GM18507 (cell line): ENCODE results near the gene SCAMP3.
"Not testable (repeated sequence)": the region's sequence is repeated elsewhere in the genome, so short reads cannot be mapped to it uniquely, and the experiment has no call there.

Experiments used
- DNase-seq: peaks from one replicate; pipeline ENCODE4 v3.0.0; 2011; ENCODE audit warnings: low read depth; ENCODE audit not compliant: insufficient read length; ENCODE audit errors: extremely low spot score
- FAIRE-seq: peaks from 2 replicates; lab custom pipeline; 2011; peaks lifted over from hg19 to GRCh38; lab: Jason Lieb, UNC

The SCAMP3 gene

DNA sequence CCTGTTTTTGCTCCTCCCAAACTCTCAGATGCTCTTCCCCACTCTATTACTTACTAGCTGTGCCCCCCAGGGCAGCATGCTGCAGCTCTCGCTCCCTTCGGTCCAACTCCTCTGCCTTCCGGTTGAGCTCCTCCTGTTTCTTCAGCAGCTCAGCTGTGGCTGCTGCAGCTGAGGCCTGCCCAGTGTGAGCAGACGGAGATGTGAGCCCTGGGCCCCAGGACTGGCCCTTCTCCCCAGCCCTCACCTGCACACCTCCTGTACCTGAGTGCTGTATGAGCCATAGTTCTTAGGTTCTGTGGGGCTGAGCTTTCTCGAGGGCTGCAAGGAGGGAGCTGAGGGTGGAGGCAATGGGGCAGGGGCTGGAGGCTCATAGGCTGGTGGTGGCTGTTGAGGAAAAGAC is 1.9 kb downstream of the SCAMP3 start:
- FAIRE-seq (no peak), DNase-seq (no peak)

DNA sequence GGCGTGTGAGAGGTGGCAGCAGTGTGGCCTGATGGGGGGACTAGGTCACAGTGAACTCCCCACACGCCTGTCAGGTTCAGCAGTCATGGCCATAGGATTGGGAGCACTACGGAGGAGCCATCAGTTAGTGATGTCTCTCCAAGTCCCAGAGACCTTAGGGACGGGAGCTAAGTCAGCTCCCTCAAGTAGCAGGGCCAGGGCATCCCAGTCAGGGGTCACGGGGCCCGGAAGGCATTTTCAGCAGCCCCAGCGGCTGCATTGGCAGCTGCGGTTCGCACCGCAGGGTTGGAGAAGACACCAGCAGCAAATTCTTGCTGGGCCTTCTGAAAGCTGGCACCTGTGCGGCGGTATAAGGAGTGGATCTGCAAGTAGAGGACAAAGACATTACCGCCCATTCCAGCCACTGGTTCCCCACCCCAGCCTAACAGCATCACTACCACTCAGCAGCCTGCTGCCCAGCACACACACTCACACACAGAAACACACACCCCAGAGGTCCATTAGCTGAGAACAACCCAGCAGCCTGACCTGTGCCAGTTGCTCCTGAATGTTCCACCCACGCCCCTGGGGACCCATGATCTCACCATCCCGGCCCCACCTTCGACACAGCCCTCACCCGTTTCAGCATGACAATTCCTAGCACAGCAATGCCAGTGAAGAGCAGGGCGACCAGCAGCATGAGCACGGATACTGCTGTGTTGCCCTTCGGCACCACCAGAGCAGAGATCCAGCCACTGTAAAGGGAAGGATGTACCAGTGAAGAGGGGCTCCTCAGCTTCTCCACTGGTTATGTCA is 5.9 kb downstream of the SCAMP3 start:
- DNase-seq, result no peak
- no peak for FAIRE-seq

DNA sequence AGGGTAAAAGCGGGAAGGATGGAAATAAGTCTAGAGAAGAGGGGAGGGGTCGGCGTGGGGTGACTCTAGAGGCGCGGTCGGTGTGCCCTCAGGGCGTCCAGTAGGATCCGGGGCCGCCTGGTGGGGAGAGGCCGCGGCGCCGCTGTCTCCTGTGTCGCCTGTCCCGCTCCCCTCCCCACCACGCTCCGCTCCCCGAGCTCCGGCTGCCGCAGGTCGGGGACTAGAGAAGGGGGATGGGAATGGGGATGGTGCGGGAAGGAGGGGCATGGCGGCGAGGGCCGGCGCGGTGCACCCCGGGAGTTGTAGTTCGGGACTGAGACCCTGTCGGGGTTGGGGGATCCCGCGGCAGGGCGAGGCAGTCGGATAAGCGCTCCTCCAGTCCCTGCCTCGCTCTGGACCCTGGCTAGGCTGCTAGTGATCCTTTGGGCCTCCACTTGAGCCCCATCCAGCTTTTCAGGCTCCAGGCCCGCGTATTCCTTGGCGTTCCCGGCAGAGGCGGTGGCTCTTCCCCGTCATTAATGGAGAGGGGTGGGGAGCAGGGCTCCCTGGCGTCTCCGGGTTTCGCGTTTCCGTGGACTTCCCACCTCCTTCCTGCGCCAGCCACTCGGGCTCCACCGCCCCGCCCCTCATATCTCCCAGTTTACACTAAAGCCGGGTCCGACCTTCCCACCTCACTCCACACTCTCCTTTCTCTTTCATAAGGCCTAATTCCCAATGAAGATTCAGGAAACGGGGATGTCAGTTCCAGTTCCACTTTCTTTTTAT is 6.7 kb downstream of the SCAMP3 start, which contains the start of gene ENTREP3:
Gene ENTREP3 (minus strand): TSS at position 241 of the 765 bp plus-strand sequence. CDS start 606 bp downstream, outside the sequence.
- DNase-seq (peak; percentile 82), FAIRE-seq (peak; percentile 93)

DNA sequence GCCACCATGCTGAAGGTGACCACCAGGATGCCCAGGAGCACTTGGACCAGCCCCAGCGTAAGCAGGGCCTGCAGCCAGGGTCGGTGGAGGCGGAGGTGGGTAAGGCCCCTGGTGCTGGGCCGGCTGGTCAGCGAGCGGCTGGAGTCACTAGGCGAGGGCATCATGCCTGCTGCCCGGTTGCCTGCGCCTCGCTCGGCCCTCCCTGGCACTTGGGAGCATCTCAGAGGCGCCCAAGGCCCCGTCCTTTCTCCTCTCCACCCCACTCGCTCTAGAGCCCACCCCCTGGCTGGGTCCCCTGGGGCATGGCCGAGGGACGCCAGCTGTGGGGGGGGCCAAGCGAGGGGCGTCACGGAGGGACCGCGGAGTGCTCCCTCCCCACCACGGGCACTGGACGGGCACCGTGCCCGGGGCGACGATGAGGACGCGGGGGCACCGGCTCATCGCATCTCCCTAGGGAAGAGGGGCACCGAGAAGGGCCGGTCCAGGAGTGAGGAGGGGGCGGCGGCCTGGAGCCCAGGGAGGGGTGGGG is 7.4 kb downstream of the SCAMP3 start:
- no peak for FAIRE-seq

DNA sequence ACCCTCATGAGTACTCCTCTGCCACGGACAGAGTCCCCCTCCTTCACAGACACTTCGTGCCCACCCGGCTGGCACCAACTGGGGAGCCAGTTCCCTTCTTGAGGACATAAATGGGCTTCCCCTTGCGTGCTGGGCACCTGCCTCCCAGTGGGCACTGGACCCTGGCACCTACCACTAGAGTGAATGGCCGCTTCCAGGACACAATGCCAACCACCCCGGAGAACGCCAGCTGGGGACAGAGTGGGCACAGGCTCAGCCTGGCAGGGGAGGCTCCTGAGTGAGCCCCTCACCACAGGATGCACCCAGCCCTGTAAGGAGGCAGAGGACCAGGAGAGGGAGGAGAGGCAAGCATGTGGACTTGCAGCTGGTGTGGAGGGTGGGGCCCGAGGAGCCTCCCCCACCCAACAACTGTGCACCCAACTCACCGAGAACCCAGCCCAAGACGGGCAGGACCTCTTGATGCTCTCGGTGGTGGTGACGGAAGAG is 7.9 kb downstream of the SCAMP3 start:
- DNase-seq, result no peak
- no peak for FAIRE-seq

More for the DNA sequence above, 7.4 kb downstream of the SCAMP3 start:
- no peak for DNase-seq

DNA sequence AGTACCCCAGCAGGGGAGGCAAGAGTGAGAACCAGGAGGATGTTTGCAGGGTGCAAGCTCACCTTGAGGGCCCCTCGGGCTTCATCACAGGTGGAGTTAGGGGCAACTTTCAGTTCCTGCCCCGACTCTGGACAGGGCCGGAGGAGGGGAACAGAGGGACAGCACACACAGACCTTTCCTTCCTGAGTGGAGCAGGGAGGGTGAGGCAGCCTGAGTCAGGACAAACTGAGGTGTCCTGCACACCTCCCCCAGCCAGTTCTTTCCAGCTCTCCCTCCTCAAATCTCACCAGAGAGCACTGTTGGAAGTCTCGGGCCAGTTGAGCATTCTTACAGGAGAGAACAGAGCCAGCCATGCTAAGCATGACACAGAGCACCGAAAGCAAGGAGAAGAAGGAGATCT is 8.4 kb downstream of the SCAMP3 start:
- no peak for DNase-seq

DNA sequence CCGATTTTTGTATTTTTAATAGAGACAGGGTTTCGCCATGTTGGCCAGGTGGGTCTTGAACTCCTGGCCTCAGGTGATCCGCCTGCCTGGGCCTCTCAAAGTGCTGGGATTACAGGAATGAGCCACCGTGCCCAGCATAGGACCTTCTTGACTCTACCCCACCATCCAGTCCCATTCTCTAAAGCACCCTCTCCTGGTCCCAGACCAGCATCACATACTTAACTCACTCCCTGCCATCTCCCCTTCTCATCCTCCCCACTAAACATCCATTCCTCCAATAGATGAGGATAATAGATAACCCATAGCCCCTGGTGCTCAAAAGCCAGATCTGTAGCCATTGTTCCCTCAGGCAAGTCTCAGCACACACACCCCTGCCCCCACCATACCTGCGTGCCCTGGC is 9.0 kb downstream of the SCAMP3 start:
- DNase-seq (no peak), FAIRE-seq (no peak)

More for the DNA sequence above, 8.4 kb downstream of the SCAMP3 start:
- no peak for FAIRE-seq

DNA sequence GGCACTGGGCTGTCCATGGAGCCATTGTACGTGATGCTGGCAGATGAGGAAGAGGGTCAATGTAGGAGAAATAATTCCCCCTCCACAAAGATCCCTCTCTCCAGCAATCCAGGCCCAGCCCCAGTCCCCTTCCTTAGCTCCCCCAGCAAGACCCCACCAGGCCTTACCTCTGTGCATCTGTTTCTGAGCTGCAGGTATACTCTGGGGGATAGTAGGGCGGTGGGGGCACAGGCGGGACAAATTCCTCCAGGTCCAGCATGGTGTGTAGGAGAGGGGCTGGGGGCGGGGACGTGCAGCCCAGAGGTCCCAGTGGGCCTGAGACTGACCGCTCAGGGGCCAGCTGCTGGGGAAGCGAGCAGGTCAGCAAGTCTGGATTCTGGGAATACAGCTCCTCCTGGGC is 10.6 kb downstream of the SCAMP3 start:
- DNase-seq (no peak), FAIRE-seq (no peak)

DNA sequence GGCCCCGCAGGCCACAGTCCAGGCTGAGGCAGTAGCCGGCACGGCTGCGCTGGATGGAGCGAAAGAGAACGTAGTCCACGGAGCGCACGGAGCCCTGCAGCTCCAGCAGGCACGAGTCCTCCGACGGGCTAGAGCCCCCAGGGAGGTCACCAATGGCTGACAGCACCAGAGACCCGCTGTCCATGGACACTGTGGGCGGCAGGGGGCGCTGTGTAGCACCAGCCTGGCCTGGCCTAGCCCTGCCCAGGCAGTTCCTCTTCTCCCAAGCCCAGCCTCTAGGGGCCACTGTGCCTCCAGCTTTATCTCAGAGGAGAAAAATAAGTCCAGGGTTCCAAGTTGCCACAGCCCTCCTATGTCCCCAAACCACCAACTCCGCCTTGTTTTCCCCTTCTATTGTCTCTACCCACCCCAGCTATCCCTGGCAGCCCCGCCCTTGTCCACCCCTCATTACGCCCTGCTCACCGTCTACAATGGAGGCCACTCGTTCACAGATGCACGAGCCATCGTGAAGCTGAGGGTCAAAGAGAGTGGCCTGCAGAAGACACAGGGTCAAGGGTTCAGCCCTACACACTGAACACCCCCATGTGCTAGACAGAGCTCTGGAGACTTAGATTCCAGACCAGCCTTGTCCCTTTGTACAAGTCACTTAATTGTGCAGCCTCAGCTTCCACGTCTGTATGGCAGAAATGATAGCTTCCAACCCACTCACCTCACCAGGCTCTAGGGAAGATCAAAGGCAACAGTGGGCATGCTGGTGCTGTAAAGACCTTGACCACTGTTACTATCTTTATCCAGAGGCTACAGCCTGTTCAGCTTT is 11.3 kb downstream of the SCAMP3 start:
- peak; percentile 91 for DNase-seq
- peak; percentile 86 for FAIRE-seq

DNA sequence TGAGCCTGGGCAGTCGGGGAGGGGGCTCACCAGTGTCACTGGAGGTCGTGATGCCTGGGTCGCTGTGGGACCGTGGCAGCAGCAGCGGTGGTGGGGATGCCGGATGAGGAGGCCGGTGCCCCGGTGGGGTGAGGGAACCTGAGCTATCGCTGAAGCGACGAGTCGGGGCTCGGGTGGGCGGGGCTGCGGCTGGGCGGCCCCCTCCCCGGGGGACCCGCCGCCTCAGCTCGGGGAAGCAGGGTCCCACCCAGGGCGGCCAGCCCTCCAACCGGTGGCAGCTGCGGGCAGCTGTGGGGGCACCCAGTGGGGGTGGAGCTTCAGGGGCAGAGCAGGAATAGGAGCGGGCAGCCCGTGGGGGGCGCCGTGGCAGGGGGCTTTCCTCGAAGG is 11.9 kb downstream of the SCAMP3 start:
- DNase-seq (no peak), FAIRE-seq (no peak)

DNA sequence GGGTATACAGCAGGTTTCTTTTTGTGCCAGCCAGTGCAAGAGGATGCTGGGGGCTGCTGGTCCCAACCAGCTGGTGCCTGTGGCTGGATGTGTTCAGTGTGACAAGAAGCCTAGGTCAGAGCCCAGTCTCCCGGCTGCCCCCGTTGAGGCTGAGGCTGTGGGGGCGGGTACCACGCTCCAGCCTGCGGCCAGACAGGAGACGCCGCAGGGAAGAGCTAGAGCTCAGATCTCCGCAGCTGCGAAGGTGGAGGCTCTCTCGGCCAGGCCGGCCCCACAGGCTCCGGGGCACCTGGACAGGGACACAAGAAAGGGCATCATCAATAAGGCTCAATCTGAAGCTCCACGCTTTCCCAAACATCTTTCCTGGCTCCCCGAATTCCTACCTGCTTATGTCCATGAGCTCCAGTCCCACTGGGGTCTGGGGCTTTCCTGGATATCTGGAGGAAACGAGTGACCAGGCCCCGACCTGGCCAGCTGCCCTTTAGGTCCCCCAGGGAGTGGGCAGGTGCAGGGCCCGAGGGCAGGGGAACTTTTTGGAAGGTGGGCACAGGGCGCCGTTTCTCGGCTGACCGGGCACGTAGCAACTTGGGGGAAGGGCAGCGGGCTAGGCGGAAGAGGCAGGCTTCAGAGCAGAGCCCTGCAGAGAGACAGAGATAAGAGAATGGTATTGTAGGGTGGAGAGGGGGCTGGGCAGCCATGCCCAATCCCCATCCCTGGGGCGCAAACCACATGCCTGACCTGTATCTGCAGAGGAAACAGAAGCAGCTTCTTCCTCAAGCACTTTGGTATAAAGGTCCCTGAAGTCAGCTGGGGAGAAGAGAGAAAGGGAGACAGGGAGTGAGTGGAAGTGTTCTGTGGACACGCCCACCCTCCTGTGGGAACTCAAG is 14.2 kb downstream of the SCAMP3 start:
- FAIRE-seq, result no peak
- no peak for DNase-seq

DNA sequence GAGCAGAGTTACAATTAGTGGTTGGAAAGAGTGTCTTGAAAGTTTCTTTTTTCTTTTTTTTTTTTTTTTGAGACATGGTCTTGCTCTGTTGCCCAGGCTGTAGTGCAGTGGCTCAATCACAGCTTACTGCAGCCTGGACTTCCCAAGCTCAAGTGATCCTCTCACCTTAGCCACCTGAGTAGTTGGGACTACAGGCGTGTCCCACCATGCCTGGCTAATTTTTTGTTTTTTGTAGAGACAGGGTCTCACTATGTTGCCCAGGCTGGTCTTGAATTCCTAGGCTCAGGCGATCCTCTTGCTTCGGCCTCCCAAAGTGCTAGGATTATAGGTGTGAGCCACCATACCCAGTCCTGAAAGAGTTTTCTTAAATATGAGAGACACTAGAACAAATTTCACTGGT is 15.4 kb downstream of the SCAMP3 start:
- not testable (repeated sequence) for DNase-seq, FAIRE-seq

DNA sequence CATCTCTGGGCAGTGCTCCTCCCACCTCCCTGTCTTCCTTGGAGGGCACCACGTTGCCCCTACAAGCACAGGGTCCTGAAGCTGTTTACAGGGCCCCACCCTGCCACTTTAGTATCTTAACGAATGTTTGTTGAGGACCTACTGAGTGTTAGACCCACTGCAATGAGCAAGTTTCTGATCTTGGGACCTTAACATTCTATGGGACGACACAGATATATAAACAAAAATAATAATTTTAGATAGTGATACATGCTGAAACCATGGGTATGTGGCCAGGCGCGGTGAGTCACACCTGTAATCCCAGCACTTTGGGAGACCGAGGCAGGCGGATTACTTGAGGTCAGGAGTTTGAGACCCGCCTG is 17.0 kb downstream of the SCAMP3 start:
- FAIRE-seq, result no peak
- no peak for DNase-seq

DNA sequence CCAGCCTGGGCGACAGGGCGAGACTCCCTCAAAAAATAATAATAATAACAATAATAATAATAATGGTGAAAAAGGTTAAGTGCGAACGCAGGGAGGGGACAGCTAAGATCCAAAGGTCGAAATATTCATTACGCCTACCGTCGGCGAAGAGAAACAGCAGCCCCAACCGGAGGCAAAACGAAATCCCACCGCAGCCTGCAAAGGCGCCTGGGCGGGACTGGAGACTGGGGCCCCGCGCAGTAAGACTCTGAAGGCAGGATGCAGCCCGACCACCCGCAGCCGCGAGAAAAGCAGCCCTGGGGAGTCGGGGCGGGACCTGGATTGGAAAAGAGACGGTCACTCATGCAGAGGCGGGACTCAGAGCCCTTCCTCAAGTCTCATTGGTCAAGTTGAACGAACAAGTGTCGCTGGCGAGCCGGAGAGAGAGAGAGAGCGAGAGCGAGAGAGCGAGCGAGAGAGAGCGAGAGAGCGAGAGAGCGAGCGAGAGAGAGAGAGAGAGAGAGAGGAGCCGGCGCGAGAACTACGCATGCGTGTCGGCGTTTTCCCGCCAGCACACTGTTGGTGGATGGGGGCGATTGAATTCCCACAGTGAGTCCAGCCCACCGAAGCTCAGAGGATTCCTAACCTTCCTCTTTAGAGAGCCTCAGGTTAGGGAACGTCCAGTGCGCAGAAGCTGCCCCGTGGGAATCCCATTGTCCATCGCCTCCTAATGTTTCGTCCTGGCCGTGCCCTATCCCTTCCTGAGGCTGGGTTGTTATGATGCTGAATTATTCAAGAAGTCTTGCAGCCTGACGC is 17.6 kb downstream of the SCAMP3 start:
- peak; percentile 94 for FAIRE-seq
- peak; percentile 95 for DNase-seq

DNA sequence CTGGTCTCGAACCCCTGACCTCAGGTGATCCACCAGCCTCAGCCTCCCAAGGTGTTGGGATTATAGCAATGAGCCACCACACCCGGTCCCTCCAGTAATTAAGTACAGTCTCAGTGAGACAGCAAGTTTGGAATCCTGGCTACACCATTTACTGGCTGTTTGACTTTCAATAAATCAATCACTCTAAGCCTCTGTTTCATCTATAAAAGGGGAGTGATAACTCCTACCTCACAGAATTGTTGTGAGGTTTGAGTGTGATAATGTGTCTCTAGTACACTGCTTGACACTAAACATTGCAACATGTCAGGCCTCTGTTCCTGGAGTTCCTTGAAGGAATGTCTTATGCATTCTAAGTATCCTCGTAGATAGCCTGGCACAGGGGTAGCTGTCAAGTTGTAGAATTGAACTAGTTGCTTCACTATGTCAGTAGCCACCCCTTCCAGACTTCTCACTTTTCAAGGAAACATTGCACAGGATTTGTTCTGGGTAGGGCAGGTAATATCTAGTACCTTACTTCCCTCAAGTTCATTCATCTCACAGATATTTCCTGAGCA is 19.3 kb downstream of the SCAMP3 start:
- DNase-seq (no peak), FAIRE-seq (no peak)

DNA sequence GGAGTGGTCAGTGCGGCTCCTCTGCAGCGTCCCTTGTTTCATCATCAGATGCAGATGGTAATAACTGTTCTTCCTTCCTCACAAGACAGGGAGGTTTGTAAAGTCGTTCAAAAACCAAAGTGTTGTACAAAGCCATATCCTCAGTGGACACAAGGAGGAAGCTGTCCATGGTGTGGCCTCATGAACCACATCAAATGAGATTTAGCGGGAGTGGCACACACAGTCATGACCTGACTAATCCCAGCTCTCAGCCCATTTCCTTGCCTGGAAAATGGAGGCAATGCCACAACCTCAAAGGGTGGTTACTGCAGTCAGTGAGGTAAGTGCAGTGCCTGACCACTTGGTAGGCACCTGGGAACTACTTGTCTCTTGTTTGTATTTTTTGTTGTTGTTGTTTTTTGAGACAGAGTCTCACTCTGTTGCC is 20.3 kb downstream of the SCAMP3 start:
- DNase-seq, result no peak
- no peak for FAIRE-seq

DNA sequence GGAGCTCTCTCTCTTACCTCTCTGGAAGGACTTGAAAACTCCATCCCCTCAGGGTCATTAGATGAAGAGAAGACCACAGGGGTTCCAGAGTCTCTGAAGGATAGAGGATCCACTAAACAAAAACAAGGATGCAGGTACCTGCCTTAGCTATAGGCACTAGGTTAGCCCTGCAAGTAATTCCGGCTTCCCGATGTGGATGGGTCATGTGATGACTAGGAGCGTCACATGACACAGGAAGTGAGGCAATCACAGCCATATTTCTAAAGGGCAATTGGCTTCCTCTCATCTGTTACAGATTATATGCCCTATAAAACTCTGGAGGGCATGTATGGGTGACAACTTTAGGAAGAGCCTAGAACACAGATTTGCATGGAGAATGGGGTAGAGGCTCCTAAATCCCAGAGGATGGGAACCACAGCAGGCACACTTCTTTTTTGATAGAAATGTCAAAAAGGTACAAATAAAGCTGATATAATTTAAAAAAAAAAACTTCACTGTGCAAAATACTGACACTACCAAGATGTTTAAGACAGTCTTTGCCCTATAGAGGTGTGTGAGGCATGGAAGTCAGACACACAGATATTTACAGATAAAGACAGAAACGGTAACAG is 21.0 kb downstream of the SCAMP3 start:
- FAIRE-seq (peak; percentile 47), DNase-seq (no peak)
